ENCODE data around the gene DERL3.

DNA sequence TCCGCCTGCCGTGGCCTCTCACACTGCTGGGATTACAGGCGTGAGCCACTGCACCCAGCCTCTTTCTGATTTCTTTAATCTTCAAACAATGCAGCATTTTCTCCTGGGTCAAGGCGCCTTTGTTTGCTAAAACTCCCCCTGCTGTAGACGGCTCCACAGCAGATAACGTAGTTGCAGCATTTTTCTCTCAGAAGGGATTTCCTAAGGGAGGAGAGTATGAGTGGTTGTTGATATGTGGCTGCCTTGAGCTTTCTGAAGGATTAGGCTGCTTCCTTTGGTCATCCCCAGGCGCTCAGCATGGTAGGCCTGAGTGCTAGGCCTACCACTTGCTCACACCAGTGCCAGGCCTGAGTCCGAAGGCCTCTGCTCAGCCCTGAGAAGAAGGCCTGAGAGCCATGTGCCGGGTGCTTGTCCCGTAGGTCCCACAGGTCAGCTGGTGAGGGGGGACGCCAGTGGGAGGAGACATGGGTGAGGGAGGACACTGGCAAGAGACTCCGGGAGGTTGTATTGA lies 34.0 kb downstream of the DERL3 start:
- TF ChIP-seq, protein P1, sequence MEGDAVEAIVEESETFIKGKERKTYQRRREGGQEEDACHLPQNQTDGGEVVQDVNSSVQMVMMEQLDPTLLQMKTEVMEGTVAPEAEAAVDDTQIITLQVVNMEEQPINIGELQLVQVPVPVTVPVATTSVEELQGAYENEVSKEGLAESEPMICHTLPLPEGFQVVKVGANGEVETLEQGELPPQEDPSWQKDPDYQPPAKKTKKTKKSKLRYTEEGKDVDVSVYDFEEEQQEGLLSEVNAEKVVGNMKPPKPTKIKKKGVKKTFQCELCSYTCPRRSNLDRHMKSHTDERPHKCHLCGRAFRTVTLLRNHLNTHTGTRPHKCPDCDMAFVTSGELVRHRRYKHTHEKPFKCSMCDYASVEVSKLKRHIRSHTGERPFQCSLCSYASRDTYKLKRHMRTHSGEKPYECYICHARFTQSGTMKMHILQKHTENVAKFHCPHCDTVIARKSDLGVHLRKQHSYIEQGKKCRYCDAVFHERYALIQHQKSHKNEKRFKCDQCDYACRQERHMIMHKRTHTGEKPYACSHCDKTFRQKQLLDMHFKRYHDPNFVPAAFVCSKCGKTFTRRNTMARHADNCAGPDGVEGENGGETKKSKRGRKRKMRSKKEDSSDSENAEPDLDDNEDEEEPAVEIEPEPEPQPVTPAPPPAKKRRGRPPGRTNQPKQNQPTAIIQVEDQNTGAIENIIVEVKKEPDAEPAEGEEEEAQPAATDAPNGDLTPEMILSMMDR (IDR thresholded peaks at IDR 0.05) = no peak
- TF ChIP-seq POLR2AphosphoS5 (IDR thresholded peaks at IDR 0.05; ENCODE audit: low read depth, low read length) (no peak), SIN3A (IDR thresholded peaks at IDR 0.05; ENCODE audit: borderline replicate concordance, insufficient read depth, low read depth, low read length) (no peak)
